CD14-positive monocyte (primary cell): ENCODE measurements around the gene STK32A. TPM values are rescaled to one million over a fixed set of nuclear protein-coding genes. Genes with fewer than 3 reads are reported as not detected.
A peak's percentile ranks its signal among the peaks of the same experiment; 100 is the strongest.

Experiments
- DNase-seq, 3 donors: peaks; one replicate each; pipeline ENCODE4 v3.0.0-alpha.2; 2011 to 2022
- H2AFZ ChIP-seq: 2 replicates; pipeline ENCODE4 v1.6.0; 2012; ENCODE audit warnings: mild to moderate bottlenecking, low read depth, low read length, inconsistent platforms; ENCODE audit not compliant: insufficient read depth, poor library complexity, severe bottlenecking
- H3K27ac ChIP-seq, 2 donors: 1 replicate in 1 of 2; 2 replicates in 1 of 2; pipeline ENCODE4 v1.5.1; 2012 to 2013; ENCODE audit warnings: low read length in 2 of 2, control low read depth in 1 of 2, inconsistent platforms in 1 of 2, low read depth in 1 of 2, mild to moderate bottlenecking in 1 of 2
- H3K27me3 ChIP-seq, 2 donors: one replicate each; pipeline versions ENCODE4 v1.6.0 to v1.6.1; 2011 to 2013; ENCODE audit warnings: low read length in 2 of 2; ENCODE audit not compliant: control insufficient read depth in 2 of 2, insufficient read depth in 2 of 2
- H3K36me3 ChIP-seq, 2 donors: replicated peaks in 1 of 2; 1 replicate in 1 of 2; 2 replicates in 1 of 2; pipeline versions ENCODE4 v1.5.1 to v1.6.1; 2012 to 2013; ENCODE audit warnings: low read length in 2 of 2, control low read depth in 1 of 2, inconsistent platforms in 1 of 2, mild to moderate bottlenecking in 1 of 2; ENCODE audit not compliant: insufficient read depth in 2 of 2, control insufficient read depth in 1 of 2
- H3K4me1 ChIP-seq, 2 donors: 1 replicate in 1 of 2; 2 replicates in 1 of 2; pipeline versions ENCODE4 v1.5.1 to v1.6.1; 2012 to 2013; ENCODE audit warnings: low read length in 2 of 2, control low read depth in 1 of 2, inconsistent platforms in 1 of 2, mild to moderate bottlenecking in 1 of 2, moderate library complexity in 1 of 2; ENCODE audit not compliant: insufficient read depth in 2 of 2, control insufficient read depth in 1 of 2
- H3K4me2 ChIP-seq: replicated peaks from 2 replicates; pipeline ENCODE3; 2012; ENCODE audit warnings: low read length, moderate library complexity, mild to moderate bottlenecking; ENCODE audit not compliant: poor library complexity, severe bottlenecking; ENCODE audit errors: extremely low read depth
- H3K4me3 ChIP-seq, 3 experiments: fragments of 200-600 bp in 1 of 3; sonication (generic) in 1 of 3; replicated peaks in 1 of 3; 1 replicate in 2 of 3; 2 replicates in 1 of 3; pipeline ENCODE4 v1.5.1; 2011 to 2013; ENCODE audit warnings: low read length in 3 of 3, mild to moderate bottlenecking in 3 of 3, control low read depth in 2 of 3, low read depth in 2 of 3, inconsistent platforms in 1 of 3, moderate library complexity in 1 of 3
- H3K79me2 ChIP-seq: 2 replicates; pipeline ENCODE4 v1.6.0; 2012; ENCODE audit warnings: mild to moderate bottlenecking, control low read depth, inconsistent platforms, low read length, moderate library complexity; ENCODE audit not compliant: insufficient read depth
- H3K9ac ChIP-seq: 2 replicates; pipeline ENCODE4 v1.6.0; 2017; ENCODE audit warnings: low read length, mild to moderate bottlenecking; ENCODE audit not compliant: insufficient read depth, poor library complexity, severe bottlenecking
- H3K9me3 ChIP-seq, 2 donors: replicated peaks in 1 of 2; 1 replicate in 1 of 2; 2 replicates in 1 of 2; pipeline versions ENCODE4 v1.5.1 to v1.6.1; 2012 to 2013; ENCODE audit warnings: low read length in 2 of 2, control low read depth in 1 of 2; ENCODE audit not compliant: control insufficient read depth in 1 of 2, insufficient read depth in 1 of 2
- H4K20me1 ChIP-seq: 2 replicates; pipeline ENCODE4 v1.6.0; 2012; ENCODE audit warnings: mild to moderate bottlenecking, low read length, control low read depth, moderate library complexity; ENCODE audit not compliant: insufficient read depth
- H3K27ac Mint-ChIP-seq, 7 donors: one replicate each; pipeline ENCODE4 v1.8.0; 2020; ENCODE audit warnings: mild to moderate bottlenecking in 7 of 7, mixed read lengths in 7 of 7, moderate library complexity in 6 of 7, inconsistent platforms in 2 of 7
- H3K27me3 Mint-ChIP-seq, 3 donors: one replicate each; pipeline ENCODE4 v1.8.0; 2021 to 2022; ENCODE audit warnings: low read depth in 3 of 3, mild to moderate bottlenecking in 3 of 3, mixed read lengths in 3 of 3, moderate library complexity in 3 of 3, inconsistent platforms in 1 of 3
- H3K36me3 Mint-ChIP-seq, 2 donors: one replicate each; pipeline ENCODE4 v1.8.0; 2020; ENCODE audit warnings: mixed read lengths in 2 of 2, inconsistent platforms in 1 of 2, mild to moderate bottlenecking in 1 of 2
- H3K4me1 Mint-ChIP-seq: one replicate; pipeline ENCODE4 v1.8.0; 2020; ENCODE audit warnings: mild to moderate bottlenecking, mixed read lengths
- H3K4me3 Mint-ChIP-seq, 2 donors: one replicate each; pipeline ENCODE4 v1.8.0; 2020; ENCODE audit warnings: mild to moderate bottlenecking in 2 of 2, mixed read lengths in 2 of 2, moderate library complexity in 1 of 2
- H3K9me3 Mint-ChIP-seq, 7 donors: one replicate each; pipeline ENCODE4 v1.8.0; 2020 to 2022; ENCODE audit warnings: mixed read lengths in 7 of 7, mild to moderate bottlenecking in 6 of 7, moderate library complexity in 6 of 7, inconsistent platforms in 2 of 7
- WGBS: methylation state at CpG from one replicate; pipeline ENCODE4 v1.1.5; 2013; ENCODE audit warnings: missing lambda C conversion rate; ENCODE audit not compliant: insufficient coverage; 5-methylcytosine and 5-hydroxymethylcytosine counted together
- intact Hi-C, 2 donors: fragments of 100-400 bp; cut with micrococcal nuclease; formaldehyde crosslinking; loops; one replicate each; pipeline versions ENCODE4 v1.15.0 to v1.15.1; 2023
- polyA plus RNA-seq, 3 donors: library from polyadenylated mRNA; depleted of rRNA in 1 of 3; unstranded in 2 of 3; stranded (reverse) in 1 of 3; fragments of 300-500 nt in 2 of 3; fragments of >200 nt in 1 of 3; fragmentation: Illumina TruSeq in 2 of 3; gene quantifications; 1 replicate in 2 of 3; 2 replicates in 1 of 3; pipeline ENCODE4 v1.2.3, GENCODE V29; 2012 to 2021
- TF ChIP-seq, protein P1 (sequence below): fragments of 200-600 bp; IDR thresholded peaks from one replicate; pipeline ENCODE4 v1.8.0; 2022; ENCODE audit warnings: antibody characterized with exemption, mild to moderate bottlenecking

STK32A gene
- polyA plus RNA-seq, 3 donors: not detected

DNA sequence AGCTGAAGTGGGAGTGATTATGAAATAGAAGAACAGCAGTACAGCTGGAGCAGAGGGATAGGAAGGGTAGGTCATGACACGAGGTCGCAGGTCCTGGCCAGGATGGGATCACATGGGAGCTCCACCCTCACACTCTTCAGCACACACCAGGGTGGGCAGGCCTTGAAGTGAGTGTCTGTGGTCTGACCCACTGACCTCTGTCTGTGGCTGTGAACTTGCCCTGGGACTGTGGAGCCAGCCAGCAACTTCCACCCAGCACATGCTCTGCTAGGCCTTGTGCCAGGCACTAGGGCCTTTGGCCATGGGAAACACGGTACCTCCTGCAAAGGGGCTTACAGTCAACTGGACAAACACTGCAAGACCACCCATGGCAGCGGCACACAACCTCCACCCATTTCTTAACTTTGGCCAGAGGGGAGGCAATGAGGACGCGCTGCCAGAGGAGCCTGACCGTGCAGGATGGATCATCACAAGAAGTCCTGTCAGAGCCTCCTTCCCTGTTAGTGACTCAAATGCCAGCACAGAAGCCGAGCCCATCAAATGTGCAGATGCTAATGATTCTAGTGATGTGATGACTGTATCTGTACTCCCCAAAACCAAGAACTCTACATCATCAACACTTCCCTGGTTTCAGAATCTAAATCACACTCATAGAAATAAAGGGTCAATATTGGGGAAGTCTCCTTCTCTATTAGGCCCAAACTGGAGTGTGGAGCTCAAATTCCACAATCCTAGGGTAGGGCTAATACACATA lies 161.4 kb downstream of the STK32A start:
- H3K27ac Mint-ChIP-seq: no peak overlapping the region
- no peak overlapping the region for H3K4me3 Mint-ChIP-seq
- H3K4me2 ChIP-seq: no peak overlapping the region
- no peak overlapping the region for H3K4me3 ChIP-seq
- H3K27me3 Mint-ChIP-seq: peaks cover 0 to 2% (median 0%) of the 10 kb centered on the region in 3 donors
- WGBS: 79% methylated on average over 2 of the region's 8 CpGs
- no peak overlapping the region for H3K27ac ChIP-seq
- TF ChIP-seq, protein P1, sequence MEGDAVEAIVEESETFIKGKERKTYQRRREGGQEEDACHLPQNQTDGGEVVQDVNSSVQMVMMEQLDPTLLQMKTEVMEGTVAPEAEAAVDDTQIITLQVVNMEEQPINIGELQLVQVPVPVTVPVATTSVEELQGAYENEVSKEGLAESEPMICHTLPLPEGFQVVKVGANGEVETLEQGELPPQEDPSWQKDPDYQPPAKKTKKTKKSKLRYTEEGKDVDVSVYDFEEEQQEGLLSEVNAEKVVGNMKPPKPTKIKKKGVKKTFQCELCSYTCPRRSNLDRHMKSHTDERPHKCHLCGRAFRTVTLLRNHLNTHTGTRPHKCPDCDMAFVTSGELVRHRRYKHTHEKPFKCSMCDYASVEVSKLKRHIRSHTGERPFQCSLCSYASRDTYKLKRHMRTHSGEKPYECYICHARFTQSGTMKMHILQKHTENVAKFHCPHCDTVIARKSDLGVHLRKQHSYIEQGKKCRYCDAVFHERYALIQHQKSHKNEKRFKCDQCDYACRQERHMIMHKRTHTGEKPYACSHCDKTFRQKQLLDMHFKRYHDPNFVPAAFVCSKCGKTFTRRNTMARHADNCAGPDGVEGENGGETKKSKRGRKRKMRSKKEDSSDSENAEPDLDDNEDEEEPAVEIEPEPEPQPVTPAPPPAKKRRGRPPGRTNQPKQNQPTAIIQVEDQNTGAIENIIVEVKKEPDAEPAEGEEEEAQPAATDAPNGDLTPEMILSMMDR: no peak
- H3K9me3 Mint-ChIP-seq: no peaks in the 10 kb centered on the region
- no peak overlapping the region for H3K9ac ChIP-seq
- H3K79me2 ChIP-seq: no peaks in the 10 kb centered on the region
- intact Hi-C loops: no loop called here
- no peaks in the 10 kb centered on the region for H3K4me1 Mint-ChIP-seq
- H3K9me3 ChIP-seq: no peaks in the 10 kb centered on the region
- no peaks in the 10 kb centered on the region for H3K36me3 ChIP-seq
- no peaks in the 10 kb centered on the region for H4K20me1 ChIP-seq
- no peaks in the 10 kb centered on the region for H3K4me1 ChIP-seq
- DNase-seq: peak in 1 of 3 donors; percentile 10
- H2AFZ ChIP-seq: no peak overlapping the region
- no peaks in the 10 kb centered on the region for H3K27me3 ChIP-seq
- H3K36me3 Mint-ChIP-seq: no peaks in the 10 kb centered on the region

DNA sequence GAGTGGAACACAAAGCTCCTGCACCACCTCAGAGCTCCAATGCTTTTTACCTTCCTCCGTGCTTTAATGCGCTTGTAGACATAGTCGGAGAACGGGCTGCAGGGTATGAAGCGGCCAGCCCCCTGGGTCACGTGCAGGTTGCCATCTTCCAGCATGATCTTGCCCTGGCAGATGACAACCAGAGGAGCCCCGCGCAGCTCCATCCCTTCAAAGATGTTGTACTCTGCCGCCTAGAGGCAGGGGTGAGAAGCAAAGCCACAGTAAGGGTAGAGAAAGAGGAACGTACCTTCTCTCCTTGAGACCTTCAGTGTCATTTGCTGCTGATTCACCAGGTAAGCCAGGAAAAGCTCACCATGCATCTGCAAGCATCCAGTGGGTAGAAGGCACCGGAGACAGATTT lies 162.8 kb downstream of the STK32A start:
- Histone ChIP-seq H2AFZ (no peak overlapping the region), H3K79me2 (no peaks in the 10 kb centered on the region), H3K4me2 (no peak overlapping the region), H3K4me1 (no peaks in the 10 kb centered on the region), H3K27me3 (no peaks in the 10 kb centered on the region), H4K20me1 (no peaks in the 10 kb centered on the region), H3K27ac (no peak overlapping the region), H3K9ac (no peak overlapping the region), H3K4me3 (no peak overlapping the region), H3K9me3 (no peaks in the 10 kb centered on the region), H3K36me3 (no peaks in the 10 kb centered on the region)
- Mint-ChIP-seq H3K36me3 (no peaks in the 10 kb centered on the region), H3K9me3 (no peaks in the 10 kb centered on the region), H3K4me1 (no peaks in the 10 kb centered on the region), H3K4me3 (no peak overlapping the region), H3K27me3 (peaks cover 0 to 2% (median 0%) of the 10 kb centered on the region in 3 donors), H3K27ac (no peak overlapping the region)
- intact Hi-C loops: no loop called here
- DNase-seq: no peak
- 100% methylated on average over 10 of the region's 11 CpGs for WGBS
- TF ChIP-seq, protein P1: peak; percentile 15
